IMR-90 (cell line): ENCODE results near the gene PRR5L. TPM values are rescaled to one million over a fixed set of nuclear protein-coding genes. Genes with fewer than 3 reads are reported as not detected.

Experiments used
- ATAC-seq: fragments of 200-7000 bp; cut with Tn5 transposase; 2 replicates; pipeline ENCODE4 v1.9.1; 2020; ENCODE audit warnings: low read depth, mild to moderate bottlenecking, moderate library complexity
- BruUV-seq: library from RNA; stranded (reverse); fragments of 400-500 nt; replicated peaks from 2 replicates; lab custom pipeline; 2021; lab: Mats Ljungman, UMichigan
- CTCF ChIA-PET: fragments of 300-600 bp; formaldehyde crosslinking; extraction: SDS; loops from one replicate; lab custom pipeline; 2021; ENCODE audit warnings: antibody characterized with exemption; lab: Yijun Ruan, JAX
- POLR2A ChIA-PET: fragments of 300-600 bp; sonication (Branson Sonifier 250); formaldehyde crosslinking; loops from one replicate; lab custom pipeline; 2022; ENCODE audit warnings: antibody characterized with exemption; ENCODE audit not compliant: unreplicated experiment; lab: Charles Lee
- DNase-seq: peaks from one replicate; pipeline ENCODE4 v3.0.0; 2013
- H2AFZ ChIP-seq: replicated peaks from 2 replicates; pipeline ENCODE3; 2013; ENCODE audit warnings: low read length, mild to moderate bottlenecking; ENCODE audit not compliant: poor library complexity
- H2AK5ac ChIP-seq: 2 replicates; pipeline ENCODE4 v1.6.1; 2013; ENCODE audit warnings: low read depth, low read length, inconsistent platforms
- H2AK9ac ChIP-seq: replicated peaks from 2 replicates; pipeline ENCODE3; 2013; ENCODE audit warnings: mild to moderate bottlenecking, low read depth, low read length, moderate library complexity; ENCODE audit not compliant: poor library complexity
- H2BK120ac ChIP-seq: 2 replicates; pipeline ENCODE4 v1.6.1; 2013; ENCODE audit warnings: low read depth, low read length, inconsistent platforms
- H2BK15ac ChIP-seq: 3 replicates; pipeline ENCODE4 v1.6.1; 2013; ENCODE audit warnings: low read depth, low read length, inconsistent platforms
- H2BK20ac ChIP-seq: 2 replicates; pipeline ENCODE4 v1.6.1; 2013; ENCODE audit warnings: low read depth, mild to moderate bottlenecking, inconsistent platforms, low read length, moderate library complexity
- H2BK5ac ChIP-seq: 2 replicates; pipeline ENCODE4 v1.6.1; 2013; ENCODE audit warnings: mild to moderate bottlenecking, low read depth, low read length, inconsistent platforms; ENCODE audit not compliant: poor library complexity, severe bottlenecking
- H3K14ac ChIP-seq: replicated peaks from 2 replicates; pipeline ENCODE4 v1.6.1; 2013; ENCODE audit warnings: low read depth, low read length, inconsistent platforms
- H3K18ac ChIP-seq: 2 replicates; pipeline ENCODE4 v1.6.1; 2013; ENCODE audit warnings: low read depth, low read length, control low read depth
- H3K23ac ChIP-seq: 2 replicates; pipeline ENCODE4 v1.6.1; 2013; ENCODE audit warnings: low read depth, low read length, inconsistent platforms
- H3K27ac ChIP-seq: 2 replicates; pipeline ENCODE4 v1.5.1; 2013; ENCODE audit warnings: mild to moderate bottlenecking, control low read depth, low read length; ENCODE audit not compliant: insufficient read depth
- H3K27me3 ChIP-seq: 2 replicates; pipeline ENCODE4 v1.6.1; 2013; ENCODE audit warnings: low read length; ENCODE audit not compliant: control insufficient read depth, insufficient read depth
- H3K36me3 ChIP-seq: 2 replicates; pipeline ENCODE4 v1.6.1; 2013; ENCODE audit warnings: low read length, mixed read lengths; ENCODE audit not compliant: control insufficient read depth, insufficient read depth
- H3K4ac ChIP-seq: 2 replicates; pipeline ENCODE4 v1.6.1; 2013; ENCODE audit warnings: low read depth, low read length, inconsistent platforms
- H3K4me1 ChIP-seq: 2 replicates; pipeline ENCODE4 v1.6.1; 2013; ENCODE audit warnings: low read length, mixed read lengths; ENCODE audit not compliant: control insufficient read depth, insufficient read depth
- H3K4me2 ChIP-seq: 2 replicates; pipeline ENCODE4 v1.6.1; 2013; ENCODE audit warnings: low read depth, mild to moderate bottlenecking, control low read depth, low read length, moderate library complexity
- H3K4me3 ChIP-seq: 2 replicates; pipeline ENCODE4 v1.5.1; 2013; ENCODE audit warnings: low read depth, mild to moderate bottlenecking, control low read depth, low read length, moderate library complexity; ENCODE audit not compliant: insufficient read depth
- H3K56ac ChIP-seq: 2 replicates; pipeline ENCODE4 v1.6.1; 2013; ENCODE audit warnings: low read length, inconsistent platforms; ENCODE audit not compliant: insufficient read depth; ENCODE audit errors: extremely low read depth
- H3K79me1 ChIP-seq, 2 experiments: 2 replicates each; pipeline ENCODE4 v1.6.1; 2013; ENCODE audit warnings: low read length in 2 of 2, inconsistent platforms in 1 of 2, low read depth in 1 of 2
- H3K9ac ChIP-seq: 2 replicates; pipeline ENCODE4 v1.6.1; 2013; ENCODE audit warnings: low read depth, low read length, control low read depth
- H3K9me1 ChIP-seq: 2 replicates; pipeline ENCODE4 v1.6.1; 2013; ENCODE audit warnings: low read length, inconsistent platforms; ENCODE audit not compliant: insufficient read depth
- H3K9me3 ChIP-seq: 2 replicates; pipeline ENCODE4 v1.6.1; 2013; ENCODE audit warnings: low read length; ENCODE audit not compliant: control insufficient read depth, insufficient read depth
- H4K20me1 ChIP-seq: 2 replicates; pipeline ENCODE4 v1.6.1; 2013; ENCODE audit warnings: low read length, inconsistent platforms; ENCODE audit not compliant: insufficient read depth
- H4K5ac ChIP-seq: 2 replicates; pipeline ENCODE4 v1.6.1; 2013; ENCODE audit warnings: mild to moderate bottlenecking, low read depth, low read length, control low read depth
- H4K8ac ChIP-seq, 2 experiments: 2 replicates each; pipeline ENCODE4 v1.6.1; 2013; ENCODE audit warnings: low read depth in 2 of 2, low read length in 2 of 2, control low read depth in 1 of 2, inconsistent platforms in 1 of 2
- H4K91ac ChIP-seq: 2 replicates; pipeline ENCODE4 v1.6.1; 2013; ENCODE audit warnings: low read depth, low read length, inconsistent platforms; ENCODE audit not compliant: insufficient read depth
- BHLHE40 ChIP-seq: fragments of 150-350 bp; IDR thresholded peaks from 2 replicates; pipeline ENCODE4 v1.6.1; 2016; ENCODE audit warnings: mild to moderate bottlenecking, low read depth, low read length
- CEBPB ChIP-seq: IDR thresholded peaks from 2 replicates; pipeline ENCODE4 v1.6.1; 2012; ENCODE audit warnings: low read depth, low read length, improper control_type of control experiment
- FOS ChIP-seq: fragments of 150-350 bp; IDR thresholded peaks from 2 replicates; pipeline ENCODE4 v1.6.1; 2016; ENCODE audit warnings: low read depth, low read length
- MAFK ChIP-seq: IDR thresholded peaks from 2 replicates; pipeline ENCODE4 v1.6.1; 2012; ENCODE audit warnings: low read depth, low read length, improper control_type of control experiment
- MAZ ChIP-seq: IDR thresholded peaks from 2 replicates; pipeline ENCODE4 v1.6.1; 2012; ENCODE audit warnings: low read depth, mild to moderate bottlenecking, low read length, improper control_type of control experiment, moderate library complexity, borderline replicate concordance
- MXI1 ChIP-seq: IDR thresholded peaks from 2 replicates; pipeline ENCODE4 v1.6.1; 2012; ENCODE audit warnings: low read depth, mild to moderate bottlenecking, low read length, moderate library complexity, borderline replicate concordance
- NFE2L2 ChIP-seq: fragments of 150-350 bp; IDR thresholded peaks from 2 replicates; pipeline ENCODE4 v1.6.1; 2016; ENCODE audit warnings: low read depth, mild to moderate bottlenecking, low read length
- POLR2A ChIP-seq: IDR thresholded peaks from 2 replicates; pipeline ENCODE4 v1.6.1; 2012; ENCODE audit warnings: mild to moderate bottlenecking, low read depth, low read length
- RAD21 ChIP-seq: IDR thresholded peaks from 2 replicates; pipeline ENCODE4 v1.6.1; 2012; ENCODE audit warnings: low read length, improper control_type of control experiment
- SMC3 ChIP-seq: fragments of 150-350 bp; IDR thresholded peaks from 2 replicates; pipeline ENCODE4 v1.6.1; 2016; ENCODE audit warnings: low read depth, mild to moderate bottlenecking, antibody characterized with exemption, low read length, moderate library complexity
- WGBS, 2 experiments: methylation state at CpG; one replicate each; pipeline versions ENCODE4 v1.1.5 to v1.1.7; 2013; ENCODE audit warnings: missing lambda C conversion rate in 2 of 2; ENCODE audit not compliant: insufficient read length in 1 of 2; ENCODE audit errors: extremely low coverage in 2 of 2; 5-methylcytosine and 5-hydroxymethylcytosine counted together
- dilution Hi-C: fragments of 300-500 bp; cut with HindIII; formaldehyde crosslinking; loops from one replicate; pipeline ENCODE4 v1.14.3; 2018; ENCODE audit warnings: low sequenced_read_pairs; ENCODE audit not compliant: unreplicated experiment
- in situ Hi-C: fragments of 300-500 bp; cut with MboI; formaldehyde crosslinking; loops from 3 replicates; pipeline ENCODE4 v1.14.3; 2019; ENCODE audit warnings: low sequenced_read_pairs, inconsistent platforms, mixed read lengths
- intact Hi-C: fragments of 100-400 bp; cut with micrococcal nuclease; formaldehyde crosslinking; loops from 2 replicates; pipeline ENCODE4 v1.10.0; 2022
- polyA plus RNA-seq, 3 experiments: library from polyadenylated mRNA; depleted of rRNA; stranded (reverse); fragments of >200 nt; gene quantifications; 2 replicates each; pipeline ENCODE4 v1.2.3, GENCODE V29; 2012; ENCODE audit warnings: low replicate concordance in 1 of 3
- total RNA-seq: library from RNA; depleted of rRNA; stranded (reverse); fragments of >200 nt; gene quantifications from 2 replicates; pipeline ENCODE4 v1.2.3, GENCODE V29; 2012
- TF ChIP-seq, protein P1 (sequence below): fragments of 150-350 bp; IDR thresholded peaks from 2 replicates; pipeline ENCODE4 v1.6.1; 2017; ENCODE audit warnings: mild to moderate bottlenecking, antibody characterized with exemption, low read length, low read depth
- TF ChIP-seq, protein P2 (sequence below): conservative IDR thresholded peaks from 2 replicates; pipeline ENCODE4 v1.5.1; 2012; ENCODE audit warnings: mild to moderate bottlenecking, low read depth, low read length, improper control_type of control experiment
- TF ChIP-seq, protein P3 (sequence below): fragments of 150-350 bp; IDR thresholded peaks from 2 replicates; pipeline ENCODE4 v1.6.1; 2016; ENCODE audit warnings: low read depth, mild to moderate bottlenecking, low read length, moderate library complexity, borderline replicate concordance

The PRR5L gene
- total and polyA plus RNA-seq, 2 of the 4 experiments (the other 2 are of a cell fraction), result 2.9 to 3.6 TPM

DNA sequence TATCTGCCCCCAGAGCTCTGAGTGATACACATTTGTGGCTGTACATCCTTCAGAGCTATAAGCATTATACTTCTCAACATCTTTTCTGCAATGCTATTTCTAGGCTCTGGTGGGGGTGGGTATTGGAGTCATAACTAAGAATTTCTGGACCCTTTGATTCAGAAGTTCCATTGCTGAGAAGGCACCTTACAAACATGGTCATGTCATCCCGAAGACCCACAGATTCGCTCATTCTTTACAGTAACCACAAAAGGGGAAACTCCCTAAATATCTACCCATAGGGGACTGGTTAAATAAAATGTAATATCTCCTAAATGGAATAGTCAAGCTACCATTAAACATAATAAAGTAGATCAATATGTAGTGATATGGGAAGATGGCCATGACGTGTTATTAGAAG is 98.8 kb downstream of the PRR5L start:
- H4K20me1 ChIP-seq, result no peaks in the 10 kb centered on the region
- ATAC-seq (no peak), DNase-seq (no peak)
- H3K18ac ChIP-seq, result no peak overlapping the region
- H3K36me3 ChIP-seq, result no peaks in the 10 kb centered on the region; the same call in 1 of the 2 replicates
- H2BK5ac ChIP-seq, result no peak overlapping the region
- H4K8ac ChIP-seq, result no peak overlapping the region
- H2AK5ac ChIP-seq, result no peak overlapping the region
- WGBS, 2 experiments, result no CpG with 5 or more reads among the region's 3 CpGs
- H4K5ac ChIP-seq, result no peak overlapping the region
- H3K4me2 ChIP-seq, result no peak overlapping the region
- dilution Hi-C loops (no loop called here), in situ Hi-C loops (no loop called here), intact Hi-C loops (no loop called here)
- no peak overlapping the region for H2AFZ ChIP-seq
- H3K79me1 ChIP-seq, result peaks cover 3% of the 10 kb centered on the region in 2 experiments; a peak in 1 of 4 replicates
- H4K91ac ChIP-seq, result no peak overlapping the region
- H2BK15ac ChIP-seq, result no peak overlapping the region
- no peaks in the 10 kb centered on the region for H3K4me1 ChIP-seq
- H2BK120ac ChIP-seq, result no peak overlapping the region
- H3K9me1 ChIP-seq, result no peaks in the 10 kb centered on the region
- no peak for TF ChIP-seq POLR2A
- TF ChIP-seq MAZ, result no peak
- TF ChIP-seq NFE2L2, result no peak
- no peak for TF ChIP-seq BHLHE40
- no peak for TF ChIP-seq MXI1
- TF ChIP-seq SMC3, result no peak
- TF ChIP-seq, protein P1, sequence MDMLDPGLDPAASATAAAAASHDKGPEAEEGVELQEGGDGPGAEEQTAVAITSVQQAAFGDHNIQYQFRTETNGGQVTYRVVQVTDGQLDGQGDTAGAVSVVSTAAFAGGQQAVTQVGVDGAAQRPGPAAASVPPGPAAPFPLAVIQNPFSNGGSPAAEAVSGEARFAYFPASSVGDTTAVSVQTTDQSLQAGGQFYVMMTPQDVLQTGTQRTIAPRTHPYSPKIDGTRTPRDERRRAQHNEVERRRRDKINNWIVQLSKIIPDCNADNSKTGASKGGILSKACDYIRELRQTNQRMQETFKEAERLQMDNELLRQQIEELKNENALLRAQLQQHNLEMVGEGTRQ, result no peak
- no peak for TF ChIP-seq FOS
- TF ChIP-seq, protein P2, sequence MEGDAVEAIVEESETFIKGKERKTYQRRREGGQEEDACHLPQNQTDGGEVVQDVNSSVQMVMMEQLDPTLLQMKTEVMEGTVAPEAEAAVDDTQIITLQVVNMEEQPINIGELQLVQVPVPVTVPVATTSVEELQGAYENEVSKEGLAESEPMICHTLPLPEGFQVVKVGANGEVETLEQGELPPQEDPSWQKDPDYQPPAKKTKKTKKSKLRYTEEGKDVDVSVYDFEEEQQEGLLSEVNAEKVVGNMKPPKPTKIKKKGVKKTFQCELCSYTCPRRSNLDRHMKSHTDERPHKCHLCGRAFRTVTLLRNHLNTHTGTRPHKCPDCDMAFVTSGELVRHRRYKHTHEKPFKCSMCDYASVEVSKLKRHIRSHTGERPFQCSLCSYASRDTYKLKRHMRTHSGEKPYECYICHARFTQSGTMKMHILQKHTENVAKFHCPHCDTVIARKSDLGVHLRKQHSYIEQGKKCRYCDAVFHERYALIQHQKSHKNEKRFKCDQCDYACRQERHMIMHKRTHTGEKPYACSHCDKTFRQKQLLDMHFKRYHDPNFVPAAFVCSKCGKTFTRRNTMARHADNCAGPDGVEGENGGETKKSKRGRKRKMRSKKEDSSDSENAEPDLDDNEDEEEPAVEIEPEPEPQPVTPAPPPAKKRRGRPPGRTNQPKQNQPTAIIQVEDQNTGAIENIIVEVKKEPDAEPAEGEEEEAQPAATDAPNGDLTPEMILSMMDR, result no peak
- TF ChIP-seq RAD21, result no peak
- no peak for TF ChIP-seq MAFK
- TF ChIP-seq, protein P3, sequence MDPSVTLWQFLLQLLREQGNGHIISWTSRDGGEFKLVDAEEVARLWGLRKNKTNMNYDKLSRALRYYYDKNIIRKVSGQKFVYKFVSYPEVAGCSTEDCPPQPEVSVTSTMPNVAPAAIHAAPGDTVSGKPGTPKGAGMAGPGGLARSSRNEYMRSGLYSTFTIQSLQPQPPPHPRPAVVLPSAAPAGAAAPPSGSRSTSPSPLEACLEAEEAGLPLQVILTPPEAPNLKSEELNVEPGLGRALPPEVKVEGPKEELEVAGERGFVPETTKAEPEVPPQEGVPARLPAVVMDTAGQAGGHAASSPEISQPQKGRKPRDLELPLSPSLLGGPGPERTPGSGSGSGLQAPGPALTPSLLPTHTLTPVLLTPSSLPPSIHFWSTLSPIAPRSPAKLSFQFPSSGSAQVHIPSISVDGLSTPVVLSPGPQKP, result no peak
- TF ChIP-seq CEBPB, result no peak
- H3K9me3 ChIP-seq, result no peaks in the 10 kb centered on the region
- H3K23ac ChIP-seq, result no peak overlapping the region
- H3K4ac ChIP-seq, result no peak overlapping the region
- no peak overlapping the region for H3K4me3 ChIP-seq
- no peak overlapping the region for H2AK9ac ChIP-seq
- H3K27ac ChIP-seq, result no peak overlapping the region
- no peak overlapping the region for H3K14ac ChIP-seq
- no TSS peak for BruUV-seq
- POLR2A ChIA-PET, result no interaction called here
- no peak overlapping the region for H2BK20ac ChIP-seq
- no peak overlapping the region for H3K56ac ChIP-seq
- no peak overlapping the region for H3K9ac ChIP-seq
- CTCF ChIA-PET, result interaction anchor here (0.7 to 2.9 kb wide), 3 partner anchors 12 to 37 kb away, joined by 3 to 6 read pairs (median 3); no protein-coding TSS in a partner anchor
- H3K27me3 ChIP-seq, result no peaks in the 10 kb centered on the region; the same call in 1 of the 2 replicates
